HG03097 (cell line): Measurements from ENCODE around the gene KNL1.
A peak's percentile ranks its signal among the peaks of the same experiment; 100 is the strongest.
"Not testable (repeated sequence)": the region's sequence is repeated elsewhere in the genome, so short reads cannot be mapped to it uniquely, and the experiment has no call there.

Experiments used
- ATAC-seq: cut with Tn5 transposase; IDR thresholded peaks from one replicate; pipeline ENCODE4 v1.9.1; 2021; ENCODE audit not compliant: unreplicated experiment, low FRiP score

KNL1 gene, protein sequence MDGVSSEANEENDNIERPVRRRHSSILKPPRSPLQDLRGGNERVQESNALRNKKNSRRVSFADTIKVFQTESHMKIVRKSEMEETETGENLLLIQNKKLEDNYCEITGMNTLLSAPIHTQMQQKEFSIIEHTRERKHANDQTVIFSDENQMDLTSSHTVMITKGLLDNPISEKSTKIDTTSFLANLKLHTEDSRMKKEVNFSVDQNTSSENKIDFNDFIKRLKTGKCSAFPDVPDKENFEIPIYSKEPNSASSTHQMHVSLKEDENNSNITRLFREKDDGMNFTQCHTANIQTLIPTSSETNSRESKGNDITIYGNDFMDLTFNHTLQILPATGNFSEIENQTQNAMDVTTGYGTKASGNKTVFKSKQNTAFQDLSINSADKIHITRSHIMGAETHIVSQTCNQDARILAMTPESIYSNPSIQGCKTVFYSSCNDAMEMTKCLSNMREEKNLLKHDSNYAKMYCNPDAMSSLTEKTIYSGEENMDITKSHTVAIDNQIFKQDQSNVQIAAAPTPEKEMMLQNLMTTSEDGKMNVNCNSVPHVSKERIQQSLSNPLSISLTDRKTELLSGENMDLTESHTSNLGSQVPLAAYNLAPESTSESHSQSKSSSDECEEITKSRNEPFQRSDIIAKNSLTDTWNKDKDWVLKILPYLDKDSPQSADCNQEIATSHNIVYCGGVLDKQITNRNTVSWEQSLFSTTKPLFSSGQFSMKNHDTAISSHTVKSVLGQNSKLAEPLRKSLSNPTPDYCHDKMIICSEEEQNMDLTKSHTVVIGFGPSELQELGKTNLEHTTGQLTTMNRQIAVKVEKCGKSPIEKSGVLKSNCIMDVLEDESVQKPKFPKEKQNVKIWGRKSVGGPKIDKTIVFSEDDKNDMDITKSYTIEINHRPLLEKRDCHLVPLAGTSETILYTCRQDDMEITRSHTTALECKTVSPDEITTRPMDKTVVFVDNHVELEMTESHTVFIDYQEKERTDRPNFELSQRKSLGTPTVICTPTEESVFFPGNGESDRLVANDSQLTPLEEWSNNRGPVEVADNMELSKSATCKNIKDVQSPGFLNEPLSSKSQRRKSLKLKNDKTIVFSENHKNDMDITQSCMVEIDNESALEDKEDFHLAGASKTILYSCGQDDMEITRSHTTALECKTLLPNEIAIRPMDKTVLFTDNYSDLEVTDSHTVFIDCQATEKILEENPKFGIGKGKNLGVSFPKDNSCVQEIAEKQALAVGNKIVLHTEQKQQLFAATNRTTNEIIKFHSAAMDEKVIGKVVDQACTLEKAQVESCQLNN (N-terminal part only)

DNA sequence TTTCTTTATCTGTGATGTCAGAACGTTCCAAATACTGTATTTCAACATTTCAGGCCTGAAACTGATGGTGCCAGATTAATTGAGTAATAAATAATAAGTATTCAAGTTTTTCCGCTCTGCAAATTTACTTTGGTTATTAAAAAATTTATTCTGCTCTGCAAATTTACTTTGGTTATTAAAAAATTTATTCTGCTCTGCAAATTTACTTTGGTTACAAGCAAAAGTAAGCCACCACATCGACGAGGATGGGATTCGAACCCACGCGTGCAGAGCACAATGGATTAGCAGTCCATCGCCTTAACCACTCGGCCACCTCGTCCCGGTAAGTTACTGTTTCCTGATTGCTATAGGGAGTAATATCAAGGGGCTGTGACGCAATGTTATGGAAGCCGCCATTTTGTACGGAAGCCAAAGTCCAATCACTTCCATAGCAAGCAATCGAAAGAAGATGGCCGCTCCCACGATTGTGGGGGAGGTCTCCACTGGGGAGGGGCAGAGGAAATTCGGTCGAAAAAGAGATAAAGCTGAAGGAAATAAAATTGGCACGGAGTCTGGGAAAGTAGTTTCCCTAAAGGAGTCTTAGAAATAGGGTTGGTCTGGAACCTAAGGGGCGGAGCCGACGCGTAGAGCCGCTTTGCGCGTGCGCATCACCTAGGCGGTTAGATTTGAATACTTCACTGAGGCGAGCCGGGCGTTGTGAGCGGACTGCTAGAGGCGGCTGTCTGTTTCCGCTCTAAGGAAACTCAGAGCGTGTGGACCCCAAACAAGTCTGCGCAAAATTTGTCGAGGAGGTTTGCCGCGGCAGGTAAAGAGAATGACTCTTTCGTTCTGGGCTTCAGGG lies at the start of gene KNL1:
KNL1 (plus strand) TSS at position 662 of the 841 bp plus-strand sequence. CDS start 8,683 bp downstream, outside the sequence.
- ATAC-seq: peak; percentile 58

DNA sequence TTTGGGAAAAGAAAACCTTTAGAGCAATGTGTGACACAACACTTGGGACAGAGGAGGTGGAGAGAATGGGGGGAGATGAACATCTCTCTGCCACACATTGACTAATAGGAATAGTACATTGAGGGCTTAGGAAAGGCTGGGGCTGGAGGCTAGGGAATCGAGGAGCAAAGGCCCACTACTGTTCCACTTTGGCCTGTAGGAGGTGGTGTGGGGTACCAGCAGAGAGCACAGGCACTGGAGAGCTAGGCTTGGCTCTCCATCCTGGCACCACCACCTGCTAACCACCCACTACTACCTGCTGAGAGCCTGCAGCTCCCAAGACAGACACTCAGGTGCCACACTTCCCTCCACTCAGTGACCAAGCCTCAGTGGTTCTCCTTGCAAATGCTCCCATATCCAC lies 48.6 kb upstream of the KNL1 start:
- ATAC-seq: no peak

DNA sequence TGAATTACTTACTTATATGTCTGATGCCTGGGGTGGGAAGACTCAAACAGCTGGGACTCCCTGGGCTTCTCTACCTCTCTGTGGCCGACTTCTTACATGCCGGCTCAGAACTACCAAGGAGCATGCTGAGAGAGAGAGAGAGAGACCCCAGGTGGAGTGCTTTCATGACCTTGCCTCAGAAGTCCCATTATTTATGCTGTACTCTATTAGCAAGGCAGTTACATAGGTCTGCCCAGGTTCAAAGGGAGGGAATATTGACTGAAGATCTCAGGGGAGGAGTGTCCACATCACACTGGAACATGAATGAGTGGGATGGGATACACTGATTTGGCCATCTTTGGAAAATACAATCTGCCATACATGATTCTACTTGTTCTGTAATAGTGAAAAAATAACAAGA lies 45.4 kb upstream of the KNL1 start:
- no peak for ATAC-seq

DNA sequence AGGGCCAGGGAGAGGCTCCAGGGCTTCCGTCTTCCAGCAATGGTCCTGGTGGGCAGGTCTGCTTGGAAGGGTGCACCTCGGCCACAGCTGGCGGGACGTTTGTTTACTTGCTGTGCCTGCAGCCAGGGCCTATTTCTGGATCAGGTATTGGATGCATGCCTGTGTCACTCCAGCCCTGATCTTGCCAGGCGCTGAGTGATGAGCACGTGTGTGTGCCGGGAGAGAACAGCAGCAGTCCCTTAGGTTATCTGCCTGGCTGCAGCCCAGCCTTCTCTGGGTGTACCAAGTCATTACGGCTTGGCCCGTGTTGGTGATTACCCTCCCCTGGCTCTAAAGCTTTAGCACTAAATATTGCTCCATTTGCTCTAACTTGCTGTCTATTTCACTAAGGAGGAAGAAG lies 44.2 kb upstream of the KNL1 start:
- ATAC-seq: no peak

DNA sequence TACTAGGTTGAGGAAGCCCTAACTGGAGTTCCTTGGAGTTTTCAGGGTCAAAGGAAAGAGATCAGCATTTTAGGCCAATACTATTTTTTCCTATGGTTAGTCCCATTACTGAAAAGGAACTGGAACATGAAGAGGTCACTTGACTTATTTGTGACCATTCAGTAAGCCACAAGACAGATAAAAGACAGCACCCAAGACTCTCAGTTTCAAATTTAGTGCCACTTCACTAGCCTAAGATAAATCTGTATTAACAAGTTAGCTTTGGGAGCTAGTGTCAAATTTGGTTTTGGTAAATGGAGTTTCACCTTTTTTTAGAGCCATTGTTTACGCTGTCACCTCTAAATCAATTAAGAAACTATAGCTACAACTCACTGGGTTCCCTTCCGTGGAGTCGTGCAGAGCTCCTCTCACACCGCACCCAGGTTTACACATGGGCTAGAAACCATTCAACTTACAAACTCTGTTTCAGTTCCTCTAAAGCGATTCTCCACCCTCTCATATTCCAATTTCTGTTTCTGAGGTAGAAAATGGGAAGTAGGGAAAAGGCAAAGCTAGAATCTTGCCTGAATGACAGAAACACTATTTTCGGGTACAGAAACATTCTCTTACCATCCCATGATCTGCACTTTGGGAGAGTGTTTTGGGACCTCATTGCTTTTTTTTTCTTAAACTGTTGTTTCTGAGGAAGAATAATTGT lies 43.6 kb upstream of the KNL1 start:
- peak; percentile 61 for ATAC-seq

DNA sequence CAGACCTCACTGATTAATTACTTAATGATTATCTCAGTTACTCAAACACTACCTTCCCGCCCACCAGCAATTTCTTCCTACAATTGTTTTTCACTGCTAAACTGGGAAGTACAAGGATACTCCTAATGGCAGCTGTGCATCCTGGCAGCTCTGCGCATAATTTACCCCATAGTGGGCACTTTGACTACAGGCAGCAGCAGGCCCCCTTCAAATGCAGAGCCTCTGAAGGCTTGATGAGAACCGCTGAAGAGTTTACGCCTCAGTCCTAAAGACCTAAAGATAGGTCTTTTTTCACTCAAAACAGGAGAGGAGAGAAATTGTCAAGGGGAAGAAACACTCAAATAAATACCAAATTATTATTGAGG lies 39.9 kb upstream of the KNL1 start:
- no peak for ATAC-seq

DNA sequence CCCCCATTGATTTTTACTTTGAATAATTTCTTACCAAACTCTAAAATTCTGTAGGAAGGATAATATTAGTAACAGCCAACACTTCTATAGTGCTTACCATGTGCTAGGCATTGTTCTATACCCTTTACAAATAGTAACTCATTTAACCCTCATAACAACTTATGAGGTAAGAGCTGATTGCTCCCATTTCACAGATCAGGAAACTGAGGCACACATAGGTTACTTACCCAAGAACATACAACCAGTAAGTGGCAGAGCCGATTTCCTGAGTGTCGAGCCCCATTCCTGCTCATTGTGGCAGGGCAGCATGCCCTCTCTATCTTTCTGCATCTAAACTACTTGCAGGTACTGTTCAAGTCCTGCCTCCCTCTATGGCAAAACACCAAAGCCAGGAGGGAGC lies 38.2 kb upstream of the KNL1 start:
- ATAC-seq: no peak

DNA sequence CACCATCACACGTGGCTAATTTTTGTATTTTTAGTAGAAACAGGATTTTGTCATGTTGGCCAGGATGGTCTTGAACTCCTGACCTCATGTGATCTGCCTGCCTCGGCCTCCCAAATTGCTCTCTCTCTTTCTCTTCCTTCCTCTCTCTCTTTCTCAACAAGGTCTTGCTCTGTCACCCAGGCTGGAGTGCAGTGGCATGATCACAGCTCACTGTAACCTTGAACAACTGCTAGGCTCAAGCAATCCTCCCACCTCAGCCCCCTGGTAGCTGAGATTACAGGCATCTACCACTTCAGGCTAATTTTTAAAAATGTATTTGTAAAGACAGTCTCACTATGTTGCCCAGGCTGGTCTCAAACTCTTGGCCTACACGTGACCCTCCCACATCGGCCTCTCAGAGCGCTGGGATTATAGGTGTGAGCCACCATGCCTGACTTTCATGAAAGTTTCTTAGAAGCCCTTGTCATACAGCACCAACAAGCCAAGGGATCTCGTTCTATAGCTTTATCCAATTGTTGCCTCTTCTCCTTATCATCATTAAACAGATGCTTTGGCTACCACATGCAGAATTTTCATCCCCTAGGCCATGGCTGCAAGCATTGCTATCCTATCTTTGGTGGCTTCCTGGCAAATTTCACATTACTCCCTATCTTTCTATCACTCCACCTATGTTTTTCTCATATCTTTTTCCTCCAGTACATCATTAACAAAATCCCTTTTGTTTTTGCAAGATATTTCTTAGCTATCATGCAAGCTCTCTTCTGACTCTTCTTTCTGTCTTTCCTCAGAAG lies 34.9 kb upstream of the KNL1 start:
- ATAC-seq: no peak

DNA sequence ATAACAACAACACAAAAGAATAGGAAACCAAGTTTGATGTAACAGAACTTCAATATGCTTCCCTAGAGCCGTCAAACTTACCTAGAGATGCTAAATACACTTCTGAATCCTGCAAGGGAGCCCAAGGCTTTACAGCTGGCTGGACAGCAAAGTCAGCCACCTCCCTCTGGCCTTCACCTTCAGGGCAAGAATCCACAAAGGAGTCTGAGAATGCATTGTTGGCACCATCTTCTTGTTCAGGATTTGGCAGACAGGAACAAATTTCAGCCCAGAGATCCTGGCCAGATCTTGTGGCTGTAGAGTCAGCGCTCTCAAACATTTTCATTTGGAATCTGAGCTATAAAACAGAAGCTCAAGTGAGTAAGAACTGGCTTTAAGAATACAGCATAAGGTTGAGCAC lies 31.4 kb upstream of the KNL1 start:
- no peak for ATAC-seq

DNA sequence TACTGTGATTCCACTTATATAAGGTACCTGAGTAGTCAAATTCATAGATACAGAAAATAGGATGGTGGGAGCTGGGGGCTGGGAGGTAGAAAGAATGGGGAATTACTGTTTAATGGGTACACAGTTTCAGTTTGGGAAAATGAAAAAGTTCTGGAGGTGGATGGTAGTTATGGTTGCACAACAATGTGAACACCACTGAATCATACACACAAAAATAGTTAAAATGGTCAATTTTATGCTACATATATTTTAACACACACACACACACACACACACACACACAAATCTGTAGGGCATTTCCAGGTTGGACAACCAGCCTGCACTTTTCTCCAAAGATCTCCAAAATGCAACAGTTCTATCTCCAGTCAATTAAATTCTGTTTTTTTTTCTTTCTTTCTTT lies 30.6 kb upstream of the KNL1 start:
- no peak for ATAC-seq

DNA sequence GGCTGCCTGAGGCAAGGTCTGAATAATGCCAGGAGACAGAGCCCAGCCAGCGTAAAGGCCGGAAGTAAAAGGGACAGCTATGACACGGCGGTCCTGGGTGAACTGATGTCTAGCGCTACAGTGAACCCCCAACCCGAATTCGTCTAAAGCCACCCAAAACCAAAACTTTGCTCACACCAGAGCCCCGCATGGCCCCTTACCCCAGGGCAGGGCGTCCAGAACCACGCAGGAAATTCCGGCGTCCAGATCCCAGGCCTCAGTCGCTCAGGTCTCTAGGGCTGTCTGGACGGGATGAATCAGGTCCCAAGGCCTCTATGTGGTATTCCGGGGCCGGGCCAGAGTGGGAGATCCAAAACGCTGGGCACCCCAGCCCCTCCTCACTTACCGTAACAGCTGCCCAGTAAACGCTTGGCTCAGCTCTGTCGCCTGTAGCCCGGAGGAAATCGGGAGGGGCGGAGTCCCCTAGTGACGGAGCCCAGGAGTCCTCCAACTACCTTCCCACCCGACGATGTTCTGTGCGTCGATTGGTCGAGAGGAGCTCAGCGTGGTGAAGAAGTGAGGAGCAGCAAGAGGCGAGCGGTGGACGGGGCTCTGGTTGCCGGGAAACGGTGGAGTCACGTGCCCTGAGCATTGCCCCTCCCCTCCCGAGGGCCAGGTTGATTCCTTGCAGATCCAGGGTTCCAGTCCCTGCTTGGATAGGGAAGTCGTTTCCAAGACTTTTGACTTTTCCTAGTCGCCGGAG lies 29.3 kb upstream of the KNL1 start, which contains the start of gene CCDC32:
CCDC32 (minus strand) TSS at position 452 of the 742 bp plus-strand sequence. CDS start 2,027 bp downstream, outside the sequence.
- ATAC-seq: peak; percentile 88

DNA sequence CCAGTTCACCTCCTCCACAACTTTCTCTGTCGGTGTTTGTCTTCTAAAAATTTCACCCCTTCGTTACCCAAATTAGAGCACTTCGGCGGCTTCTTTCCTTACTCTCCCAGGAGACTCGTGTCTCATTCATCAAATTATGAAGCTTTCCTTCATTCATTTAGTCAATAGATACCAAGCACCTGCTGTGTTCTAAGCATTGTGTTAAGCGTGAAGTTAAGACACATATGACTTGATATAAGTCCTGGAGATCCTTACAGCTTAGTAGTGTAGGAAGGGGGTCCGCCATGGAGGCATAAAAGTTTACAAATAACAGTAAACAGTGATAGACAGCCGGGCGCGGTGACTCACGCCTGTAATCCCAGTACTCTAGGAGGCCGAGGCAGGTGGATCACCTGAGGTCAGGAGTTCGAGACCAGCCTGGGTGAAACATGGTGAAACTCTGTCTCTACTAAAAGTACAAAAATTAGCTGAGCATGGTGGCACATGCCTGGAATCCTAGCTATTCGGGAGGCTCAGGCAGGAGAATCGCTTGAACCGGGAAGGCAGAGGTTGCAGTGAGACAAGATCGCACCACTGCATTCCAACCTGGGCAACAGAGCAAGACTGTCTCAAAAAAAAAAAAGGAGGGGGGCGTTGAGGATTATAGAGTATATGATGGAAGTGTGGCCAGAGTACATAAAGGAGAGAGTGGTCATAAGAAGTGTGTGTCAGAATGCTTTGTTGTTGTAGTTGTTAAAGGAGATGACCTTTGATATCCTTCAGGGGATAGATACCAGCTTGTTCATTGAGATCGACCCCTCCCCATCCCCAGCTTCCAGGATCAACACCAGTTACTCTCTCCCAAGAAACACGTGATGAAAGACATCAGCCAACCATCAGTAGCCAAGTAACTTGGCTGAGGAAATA lies 28.5 kb upstream of the KNL1 start:
- no peak for ATAC-seq

DNA sequence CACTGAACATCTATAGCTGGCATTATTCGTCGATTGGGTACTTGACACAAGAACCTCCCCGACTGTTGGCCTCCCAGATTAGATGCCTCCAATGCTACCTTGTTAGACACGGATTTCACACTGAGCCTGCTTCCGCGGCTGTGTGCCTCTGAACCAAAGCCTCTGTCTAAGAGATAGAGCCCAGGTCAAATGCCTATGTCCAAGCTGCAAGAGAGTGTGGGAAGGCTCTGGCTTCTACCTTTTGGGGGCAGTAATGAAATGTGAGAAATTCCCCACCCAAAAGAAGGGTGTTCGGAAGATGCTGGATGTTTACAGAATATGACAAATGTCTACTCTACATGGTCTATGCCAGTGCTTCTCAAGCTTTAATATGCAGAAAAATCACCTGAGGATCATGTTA lies 26.9 kb upstream of the KNL1 start:
- no peak for ATAC-seq

DNA sequence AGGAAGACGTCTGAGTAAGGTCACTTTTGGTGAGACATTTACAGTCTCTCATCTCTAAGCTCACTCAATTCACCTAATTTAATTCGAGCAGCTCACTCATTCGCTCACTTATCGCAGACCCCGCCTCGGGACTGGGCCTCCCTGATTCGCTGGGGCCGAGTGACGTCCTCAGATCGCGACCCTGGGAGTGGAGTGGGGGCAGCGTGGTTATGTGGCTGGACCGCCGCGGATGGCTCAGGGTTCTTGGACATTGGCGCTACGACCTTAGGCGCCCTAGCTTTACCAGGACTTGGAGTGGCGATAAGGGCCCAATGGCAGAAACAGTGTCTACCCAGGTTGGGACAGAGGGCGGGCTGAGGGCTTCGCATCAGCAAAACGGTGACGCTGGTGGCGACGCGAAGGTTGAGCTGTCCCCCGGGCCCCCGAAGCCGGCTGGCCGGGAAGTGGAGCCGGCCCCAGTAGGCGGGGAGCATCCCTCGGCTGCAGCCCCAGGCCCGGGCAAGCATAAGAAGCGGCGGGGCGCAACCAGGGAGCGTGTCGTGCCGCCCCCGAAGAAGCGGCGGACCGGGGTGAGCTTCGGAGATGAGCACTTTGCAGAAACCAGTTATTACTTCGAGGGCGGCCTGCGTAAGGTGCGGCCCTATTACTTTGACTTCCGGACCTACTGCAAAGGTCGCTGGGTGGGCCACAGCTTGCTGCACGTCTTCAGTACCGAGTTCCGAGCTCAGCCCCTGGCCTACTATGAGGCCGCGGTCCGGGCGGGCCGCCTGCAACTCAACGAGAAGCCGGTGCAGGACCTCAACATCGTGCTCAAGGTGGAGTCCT lies 24.7 kb upstream of the KNL1 start, which contains the start of gene RPUSD2:
RPUSD2 (plus strand) TSS at position 171 of the 825 bp plus-strand sequence; CDS start at position 210, 39 bp downstream.
- peak; percentile 49 for ATAC-seq

DNA sequence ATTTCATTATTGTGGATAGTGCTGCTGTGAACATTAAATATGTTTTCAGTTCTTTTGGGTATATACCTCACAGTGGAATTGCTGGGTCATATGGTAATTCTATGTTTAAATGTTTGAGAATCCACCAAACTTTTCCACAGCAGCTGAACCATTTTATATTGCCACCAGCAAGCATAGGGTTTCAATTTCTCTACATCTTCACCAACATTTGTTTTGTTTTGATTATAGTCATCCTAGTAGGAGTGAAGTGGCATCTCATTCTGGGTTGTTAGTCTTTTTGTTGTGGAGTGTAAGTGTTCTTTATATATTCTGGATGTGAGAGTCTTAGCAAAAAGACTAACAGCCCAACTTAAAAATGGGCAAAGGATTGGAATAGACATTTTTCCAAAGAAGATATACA lies 18.9 kb upstream of the KNL1 start:
- ATAC-seq: no peak

DNA sequence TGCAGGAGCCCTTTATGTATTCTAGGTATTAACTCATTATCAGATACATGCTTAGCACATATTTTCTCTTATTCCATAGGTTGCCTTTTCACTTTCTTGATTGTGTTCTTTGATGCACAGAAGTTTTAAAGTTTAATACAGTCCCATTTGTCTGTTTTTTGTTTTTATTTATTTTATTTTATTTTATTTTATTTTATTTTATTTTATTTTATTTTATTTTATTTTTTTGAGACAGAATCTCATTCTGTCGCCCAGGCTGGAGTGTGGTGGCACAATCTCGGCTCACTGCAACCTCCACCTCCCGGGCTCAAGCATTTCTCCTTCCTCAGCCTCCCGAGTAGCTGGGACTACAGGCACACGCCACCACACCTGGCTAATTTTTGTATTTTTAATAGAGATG lies 17.1 kb upstream of the KNL1 start:
- not testable (repeated sequence) for ATAC-seq
